Vagina (tissue), 2 donors: Measurements from ENCODE around the gene SPATS1. TPM values are rescaled to one million over a fixed set of nuclear protein-coding genes. Genes with fewer than 3 reads are reported as not detected.
"Not testable (repeated sequence)": the region's sequence is repeated elsewhere in the genome, so short reads cannot be mapped to it uniquely, and the experiment has no call there.

Experiments
- DNase-seq, 2 donors: peaks; one replicate each; pipeline ENCODE4 v3.0.0-alpha.2; 2017; ENCODE audit errors: extremely low spot score in 2 of 2
- H3K27ac ChIP-seq: fragments of 200-600 bp; sonication (generic); one replicate; pipeline ENCODE4 v1.5.1; 2019
- H3K27me3 ChIP-seq: fragments of 200-600 bp; sonication (generic); one replicate; pipeline ENCODE4 v1.5.1; 2019
- H3K36me3 ChIP-seq, 2 donors: fragments of 200-600 bp; sonication (generic); one replicate each; pipeline ENCODE4 v1.5.1; 2017 to 2019
- H3K4me1 ChIP-seq: fragments of 200-600 bp; sonication (generic); one replicate; pipeline ENCODE4 v1.5.1; 2019
- H3K4me3 ChIP-seq, 2 donors: fragments of 200-600 bp; sonication (generic); 1 replicate in 1 of 2; 2 replicates in 1 of 2; pipeline ENCODE4 v1.5.1; 2016 to 2019
- H3K9me3 ChIP-seq: fragments of 200-600 bp; sonication (generic); one replicate; pipeline ENCODE4 v1.5.1; 2019
- CTCF ChIP-seq, 3 experiments: fragments of 450-650 bp in 2 of 3; fragments of 200-600 bp in 1 of 3; sonication (generic) in 1 of 3; IDR thresholded peaks; one replicate each; pipeline ENCODE4 v1.5.1; 2017 to 2019; ENCODE audit warnings: antibody characterized with exemption in 3 of 3, mild to moderate bottlenecking in 2 of 3, moderate library complexity in 2 of 3
- POLR2A ChIP-seq, 2 donors: fragments of 450-650 bp; IDR thresholded peaks; one replicate each; pipeline ENCODE4 v1.6.1; 2017; ENCODE audit warnings: antibody characterized with exemption in 2 of 2, mild to moderate bottlenecking in 2 of 2, moderate library complexity in 2 of 2
- POLR2AphosphoS5 ChIP-seq, 2 donors: sonication (generic); formaldehyde crosslinking; IDR thresholded peaks; one replicate each; pipeline ENCODE4 v1.9.0; 2017; ENCODE audit warnings: antibody characterized with exemption in 2 of 2, mild to moderate bottlenecking in 2 of 2, low read depth in 1 of 2; ENCODE audit not compliant: insufficient read depth in 1 of 2
- intact Hi-C: fragments of 100-400 bp; cut with DNase I; formaldehyde crosslinking; loops from one replicate; pipeline ENCODE4 v1.15.1; 2023
- total RNA-seq: library from RNA; depleted of rRNA; stranded (reverse); fragments of >200 nt; gene quantifications from one replicate; pipeline ENCODE4 v1.2.3, GENCODE V29; 2016

The SPATS1 gene
- total RNA-seq, 1 donor from 2014 or later = not detected

- Histone ChIP-seq H3K27me3 (no peaks in the 10 kb centered on the region), H3K27ac (no peak overlapping the region), H3K4me3 (no peak overlapping the region), H3K4me1 (peaks cover 15% of the 10 kb centered on the region), H3K36me3 (peaks cover 0 to 11% of the 10 kb centered on the region in 2 donors), H3K9me3 (no peaks in the 10 kb centered on the region)
- DNase-seq = no peak
- intact Hi-C loops = no loop called here
- TF ChIP-seq POLR2A (IDR thresholded peaks at IDR 0.05) (no peak), CTCF (IDR thresholded peaks at IDR 0.05) (no peak), POLR2AphosphoS5 (IDR thresholded peaks at IDR 0.05; ENCODE audit: insufficient read depth in 1 of 2, low read depth in 1 of 2) (no peak)
Observed at GRCh38 chr6:44315516-44315915, 26.9 kb upstream of the SPATS1 start.

GRCh38 chr6:44315951-44316350 is 26.5 kb upstream of the SPATS1 start:
- no peaks in the 10 kb centered on the region for H3K9me3 ChIP-seq
- no peak for DNase-seq
- H3K36me3 ChIP-seq = peaks cover 0 to 6% of the 10 kb centered on the region in 2 donors
- H3K27ac ChIP-seq = no peak overlapping the region
- no peaks in the 10 kb centered on the region for H3K27me3 ChIP-seq
- no peak overlapping the region for H3K4me3 ChIP-seq
- no peak for TF ChIP-seq POLR2A (IDR thresholded peaks at IDR 0.05)
- TF ChIP-seq POLR2AphosphoS5 (IDR thresholded peaks at IDR 0.05; ENCODE audit: insufficient read depth in 1 of 2, low read depth in 1 of 2) = no peak
- no peak for TF ChIP-seq CTCF (IDR thresholded peaks at IDR 0.05)
- H3K4me1 ChIP-seq = peaks cover 15% of the 10 kb centered on the region
- intact Hi-C loops = no loop called here

GRCh38 chr6:44316481-44316880 is 26.0 kb upstream of the SPATS1 start:
- Histone ChIP-seq H3K4me1 (peaks cover 14% of the 10 kb centered on the region), H3K27ac (no peak overlapping the region), H3K9me3 (no peaks in the 10 kb centered on the region), H3K27me3 (no peaks in the 10 kb centered on the region), H3K4me3 (no peak overlapping the region), H3K36me3 (peaks cover 0 to under 1% of the 10 kb centered on the region in 2 donors)
- TF ChIP-seq POLR2A (IDR thresholded peaks at IDR 0.05) = no peak
- no peak for TF ChIP-seq CTCF (IDR thresholded peaks at IDR 0.05)
- no peak for TF ChIP-seq POLR2AphosphoS5 (IDR thresholded peaks at IDR 0.05; ENCODE audit: insufficient read depth in 1 of 2, low read depth in 1 of 2)
- no peak for DNase-seq
- intact Hi-C loops = no loop called here

GRCh38 chr6:44317136-44317631 is 25.3 kb upstream of the SPATS1 start:
- H3K4me1 ChIP-seq, H3K9me3 ChIP-seq, DNase-seq, H3K27me3 ChIP-seq, H3K27ac ChIP-seq, H3K4me3 ChIP-seq, intact Hi-C loops, H3K36me3 ChIP-seq: not testable (repeated sequence)

- no peak for DNase-seq
- TF ChIP-seq POLR2AphosphoS5 (IDR thresholded peaks at IDR 0.05; ENCODE audit: insufficient read depth in 1 of 2, low read depth in 1 of 2) = no peak
- no peak for TF ChIP-seq POLR2A (IDR thresholded peaks at IDR 0.05)
- no peak for TF ChIP-seq CTCF (IDR thresholded peaks at IDR 0.05)
Observed at GRCh38 chr6:44321210-44321609, 21.2 kb upstream of the SPATS1 start.

More at GRCh38 chr6:44321210-44321609, 21.2 kb upstream of the SPATS1 start:
- intact Hi-C loops = loop anchor here (10.0 kb wide), 1 partner anchor 226 kb away; no protein-coding TSS in a partner anchor
- Histone ChIP-seq H3K4me3 (no peak overlapping the region), H3K36me3 (no peaks in the 10 kb centered on the region), H3K27me3 (no peaks in the 10 kb centered on the region), H3K27ac (no peak overlapping the region), H3K4me1 (no peaks in the 10 kb centered on the region), H3K9me3 (no peaks in the 10 kb centered on the region)
